Subcutaneous abdominal adipose tissue (tissue), 5 donors: ENCODE measurements around the gene LRRC27.

Source experiments
- H3K27ac ChIP-seq: one replicate; pipeline ENCODE4 v1.7.0; 2013; ENCODE audit warnings: low read depth, mild to moderate bottlenecking, inconsistent platforms, low read length, moderate library complexity
- H3K27me3 ChIP-seq, 5 donors: one replicate each; pipeline ENCODE4 v1.7.0; 2013; ENCODE audit warnings: low read length in 5 of 5, inconsistent platforms in 1 of 5; ENCODE audit not compliant: control insufficient read depth in 5 of 5, insufficient read depth in 4 of 5
- H3K36me3 ChIP-seq, 5 donors: one replicate each; pipeline ENCODE4 v1.7.0; 2013; ENCODE audit warnings: low read length in 5 of 5; ENCODE audit not compliant: control insufficient read depth in 5 of 5, insufficient read depth in 5 of 5
- H3K4me1 ChIP-seq, 5 donors: one replicate each; pipeline ENCODE4 v1.7.0; 2013; ENCODE audit warnings: low read length in 5 of 5, mild to moderate bottlenecking in 3 of 5, moderate library complexity in 1 of 5; ENCODE audit not compliant: control insufficient read depth in 5 of 5, insufficient read depth in 5 of 5
- H3K4me3 ChIP-seq, 5 donors: one replicate each; pipeline ENCODE4 v1.7.0; 2013; ENCODE audit warnings: low read length in 5 of 5, low read depth in 1 of 5
- H3K9ac ChIP-seq, 5 donors: one replicate each; pipeline ENCODE4 v1.7.0; 2013; ENCODE audit warnings: low read length in 5 of 5, mild to moderate bottlenecking in 4 of 5, moderate library complexity in 3 of 5
- H3K9me3 ChIP-seq, 5 donors: one replicate each; pipeline ENCODE4 v1.7.0; 2013; ENCODE audit warnings: low read length in 5 of 5; ENCODE audit not compliant: control insufficient read depth in 5 of 5
- donor health status: healthy.
- donor health status: healthy.
- donor health status: healthy.
- donor health status: healthy.
- donor health status: healthy.

LRRC27 gene

DNA sequence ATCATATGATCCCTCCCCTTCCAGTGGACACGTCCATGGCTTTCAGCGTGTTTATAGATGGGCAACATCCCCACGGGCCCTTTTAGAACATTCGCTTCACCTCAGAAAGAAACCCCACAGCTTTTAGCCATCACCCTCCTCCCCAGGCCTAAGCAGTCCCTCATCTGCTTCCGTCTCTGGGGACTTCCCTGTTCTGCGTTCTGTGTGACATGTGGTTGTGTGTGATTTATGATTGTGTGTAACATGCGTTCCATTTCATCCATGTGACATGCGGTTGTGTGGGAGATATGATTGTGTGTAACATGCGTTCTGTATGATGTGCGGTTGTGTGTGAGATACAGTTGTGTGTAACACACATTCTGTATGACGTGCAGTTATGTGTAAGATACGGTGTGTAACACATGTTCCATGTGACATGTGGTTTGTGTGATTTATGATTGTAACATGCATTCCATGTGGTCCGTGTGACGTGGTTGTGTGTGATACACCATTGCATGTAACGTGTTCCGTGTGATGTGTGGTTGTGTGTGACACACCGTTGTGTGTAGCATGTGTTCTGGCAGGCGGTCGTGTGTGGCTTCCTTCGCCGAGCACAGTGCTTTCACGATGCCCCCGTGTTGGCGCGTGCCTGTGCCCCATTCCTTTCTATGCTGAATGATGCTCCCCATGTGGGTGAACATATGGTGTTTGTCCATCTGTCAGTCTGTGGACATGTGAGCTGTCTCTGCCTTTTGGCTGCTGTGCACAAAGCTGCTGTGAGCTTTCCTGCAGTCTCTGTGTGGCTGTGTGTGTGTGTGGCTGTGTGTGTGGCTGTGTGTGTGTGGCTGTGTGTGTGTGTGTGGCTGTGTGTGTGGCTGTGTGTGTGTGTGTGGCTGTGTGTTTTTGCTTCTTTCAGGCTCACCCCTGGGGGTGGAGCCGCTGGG, 91.2 kb downstream of the LRRC27 start:
- H3K9ac ChIP-seq: peak overlapping the region in 1 of 5 donors; percentile 18
- H3K9me3 ChIP-seq: no peaks in the 10 kb centered on the region
- no peaks in the 10 kb centered on the region for H3K27me3 ChIP-seq
- H3K27ac ChIP-seq: no peak overlapping the region
- peaks cover 0 to 60% (median 49%) of the 10 kb centered on the region in 5 donors for H3K4me1 ChIP-seq
- H3K36me3 ChIP-seq: peaks cover 3 to 12% (median 11%) of the 10 kb centered on the region in 5 donors
- H3K4me3 ChIP-seq: no peak overlapping the region

DNA sequence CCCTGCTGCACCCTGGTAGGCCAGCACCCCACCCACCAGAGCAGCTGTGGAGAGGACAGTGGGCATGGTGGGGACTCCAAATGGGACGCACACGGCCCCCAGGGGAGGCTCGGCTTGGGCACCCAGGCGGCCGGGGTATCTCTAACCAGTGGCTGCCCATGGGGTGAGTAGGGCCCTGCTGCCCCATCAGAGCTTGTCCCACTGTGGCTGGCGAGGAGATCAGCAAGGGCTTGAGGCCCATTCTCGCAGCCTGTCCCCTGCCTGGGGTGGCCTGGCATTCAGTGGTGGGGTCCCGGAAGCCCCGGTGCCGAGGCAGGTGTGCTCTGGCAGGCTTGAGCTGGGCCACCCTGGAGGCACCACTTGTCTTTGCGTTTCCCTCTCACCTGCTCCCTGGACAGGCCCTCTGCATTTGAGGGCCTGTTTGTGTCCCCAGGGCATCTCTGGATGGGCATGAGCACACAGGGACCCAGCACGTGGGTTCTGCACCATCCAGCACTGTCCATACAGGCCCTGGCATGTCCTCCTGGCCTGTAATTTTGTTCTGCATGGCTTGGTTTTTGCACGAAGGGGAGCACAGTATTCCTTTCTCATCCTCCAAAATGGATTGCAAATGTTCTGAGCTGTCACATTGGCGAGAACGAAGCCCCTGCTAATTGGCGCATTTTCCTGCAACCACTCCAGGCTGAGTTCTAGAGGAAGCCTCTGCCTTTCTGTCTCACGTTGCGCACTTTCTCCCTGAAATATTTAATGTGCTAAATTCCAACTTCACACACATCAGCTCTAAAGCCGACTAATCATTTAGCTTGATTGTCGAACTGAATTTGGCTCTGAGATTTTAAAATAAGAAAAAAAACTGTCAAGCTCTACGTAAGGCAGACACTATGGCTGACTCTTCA, 92.2 kb downstream of the LRRC27 start:
- no peak overlapping the region for H3K9ac ChIP-seq
- no peaks in the 10 kb centered on the region for H3K9me3 ChIP-seq
- H3K27ac ChIP-seq: no peak overlapping the region

GRCh38 chr10:132425029-132425756, 93.2 kb downstream of the LRRC27 start:
- Histone ChIP-seq H3K4me1 (peaks cover 0 to 48% (median 32%) of the 10 kb centered on the region in 5 donors), H3K9me3 (no peaks in the 10 kb centered on the region), H3K4me3 (no peak overlapping the region), H3K9ac (no peak overlapping the region), H3K27me3 (no peaks in the 10 kb centered on the region), H3K27ac (no peak overlapping the region), H3K36me3 (peaks cover 4 to 14% (median 13%) of the 10 kb centered on the region in 5 donors)

More for the DNA sequence above, 92.2 kb downstream of the LRRC27 start:
- Histone ChIP-seq H3K4me1 (peaks cover 0 to 50% (median 38%) of the 10 kb centered on the region in 5 donors), H3K27me3 (no peaks in the 10 kb centered on the region), H3K4me3 (no peak overlapping the region), H3K36me3 (peaks cover 4 to 14% (median 13%) of the 10 kb centered on the region in 5 donors)

GRCh38 chr10:132425757-132426155, 93.8 kb downstream of the LRRC27 start:
- no peak overlapping the region for H3K9ac ChIP-seq
- H3K4me3 ChIP-seq: no peak overlapping the region
- H3K27ac ChIP-seq: no peak overlapping the region
- H3K9me3 ChIP-seq: no peaks in the 10 kb centered on the region
- H3K4me1 ChIP-seq: peaks cover 0 to 43% (median 27%) of the 10 kb centered on the region in 5 donors
- no peaks in the 10 kb centered on the region for H3K27me3 ChIP-seq
- peaks cover 4 to 14% (median 13%) of the 10 kb centered on the region in 5 donors for H3K36me3 ChIP-seq

DNA sequence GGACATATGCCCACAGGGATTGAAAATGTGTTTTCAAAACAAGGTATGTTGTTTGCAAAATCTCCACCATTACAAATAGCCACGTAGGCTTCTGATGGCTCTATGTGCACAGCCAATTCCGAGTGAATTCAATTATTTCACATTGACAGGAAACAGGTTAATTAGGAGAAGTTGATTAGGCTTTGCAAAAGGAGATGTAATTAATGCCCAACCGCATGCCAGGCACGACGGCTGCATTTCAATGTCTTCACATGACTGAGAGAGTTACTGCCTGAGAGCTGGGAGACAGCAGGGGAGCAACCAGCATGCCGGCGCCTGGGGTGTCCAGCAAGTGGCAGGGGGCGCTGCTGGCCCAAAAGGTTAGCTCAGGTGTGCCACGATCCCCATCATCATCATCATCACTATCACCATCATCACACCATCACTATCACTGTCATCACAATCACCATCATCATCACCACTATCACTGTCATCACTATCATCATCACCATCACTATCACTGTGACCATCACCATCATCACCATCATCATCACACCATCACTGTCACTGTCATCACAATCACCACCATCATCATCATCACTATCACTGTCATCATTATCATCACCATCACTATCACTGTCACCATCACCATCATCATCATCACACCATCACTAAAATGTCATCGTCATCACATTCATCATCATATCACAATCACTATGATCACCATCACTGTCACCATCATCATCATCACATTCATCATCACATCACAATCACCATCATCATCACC, 95.2 kb downstream of the LRRC27 start:
- no peaks in the 10 kb centered on the region for H3K27me3 ChIP-seq
- peaks cover 0 to 29% (median 13%) of the 10 kb centered on the region in 5 donors for H3K4me1 ChIP-seq
- no peak overlapping the region for H3K9ac ChIP-seq
- H3K4me3 ChIP-seq: no peak overlapping the region
- H3K9me3 ChIP-seq: no peaks in the 10 kb centered on the region
- H3K27ac ChIP-seq: no peak overlapping the region
- peaks cover 4 to 14% (median 13%) of the 10 kb centered on the region in 5 donors for H3K36me3 ChIP-seq

DNA sequence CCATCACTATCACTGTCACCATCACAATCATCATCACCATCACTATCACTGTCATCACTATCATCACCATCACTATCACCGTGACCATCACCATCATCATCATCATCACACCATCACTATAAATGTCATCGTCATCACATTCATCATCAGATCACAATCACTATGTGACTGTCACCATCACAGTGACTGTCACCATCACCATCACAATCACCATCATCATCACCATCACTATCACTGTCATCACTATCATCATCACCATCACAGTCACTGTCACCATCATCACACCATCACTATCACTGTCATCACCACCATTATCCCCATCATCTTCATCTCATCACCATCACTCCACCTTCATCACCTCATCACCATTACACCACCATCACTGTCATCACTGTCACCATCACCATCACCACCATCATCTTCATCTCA, 96.0 kb downstream of the LRRC27 start:
- no peaks in the 10 kb centered on the region for H3K9me3 ChIP-seq

GRCh38 chr10:132428486-132428995, 96.5 kb downstream of the LRRC27 start:
- Histone ChIP-seq H3K27ac (no peak overlapping the region), H3K9ac (no peak overlapping the region)

More for the DNA sequence above, 96.0 kb downstream of the LRRC27 start:
- Histone ChIP-seq H3K27ac (no peak overlapping the region), H3K4me1 (peaks cover 0 to 29% (median 12%) of the 10 kb centered on the region in 5 donors), H3K4me3 (no peak overlapping the region), H3K27me3 (no peaks in the 10 kb centered on the region), H3K36me3 (peaks cover 4 to 14% (median 13%) of the 10 kb centered on the region in 5 donors), H3K9ac (no peak overlapping the region)

More at GRCh38 chr10:132428486-132428995, 96.5 kb downstream of the LRRC27 start:
- H3K27me3 ChIP-seq: no peaks in the 10 kb centered on the region
- H3K4me3 ChIP-seq: no peak overlapping the region
- peaks cover 0 to 25% (median 7%) of the 10 kb centered on the region in 5 donors for H3K4me1 ChIP-seq
- peaks cover 4 to 14% (median 13%) of the 10 kb centered on the region in 5 donors for H3K36me3 ChIP-seq
- H3K9me3 ChIP-seq: no peaks in the 10 kb centered on the region
